Psoas muscle (tissue), 8 donors: ENCODE data around the gene JPH2. TPM values are rescaled to one million over a fixed set of nuclear protein-coding genes. Genes with fewer than 3 reads are reported as not detected.

Experiments used
- ATAC-seq, 4 donors: fragments of 200-7000 bp; cut with Tn5 transposase; one replicate each; pipeline ENCODE4 v1.9.1; 2020; ENCODE audit warnings: moderate library complexity in 3 of 4, mild to moderate bottlenecking in 2 of 4
- DNase-seq, 2 donors: peaks; one replicate each; pipeline ENCODE4 v3.0.0-alpha.2; 2020
- H3K27ac ChIP-seq: fragments of 200-600 bp; one replicate; pipeline ENCODE4 v1.8.0; 2022
- H3K27me3 ChIP-seq, 3 donors: fragments of 200-600 bp in 1 of 3; one replicate each; pipeline versions ENCODE4 v1.6.1 to v1.8.0; 2013 to 2022; ENCODE audit warnings: low read length in 2 of 3, mild to moderate bottlenecking in 2 of 3, moderate library complexity in 1 of 3; ENCODE audit not compliant: insufficient read depth in 3 of 3
- H3K36me3 ChIP-seq, 2 donors: fragments of 200-600 bp in 1 of 2; one replicate each; pipeline versions ENCODE4 v1.6.1 to v1.8.0; 2013 to 2022; ENCODE audit warnings: low read depth in 1 of 2, mild to moderate bottlenecking in 1 of 2, moderate library complexity in 1 of 2; ENCODE audit not compliant: insufficient read depth in 1 of 2
- H3K4me1 ChIP-seq: fragments of 200-600 bp; one replicate; pipeline ENCODE4 v1.8.0; 2022
- H3K4me3 ChIP-seq: fragments of 200-600 bp; one replicate; pipeline ENCODE4 v1.8.0; 2022; ENCODE audit warnings: mild to moderate bottlenecking
- H3K9me3 ChIP-seq: fragments of 200-600 bp; one replicate; pipeline ENCODE4 v1.8.0; 2022
- CTCF ChIP-seq: fragments of 200-600 bp; IDR thresholded peaks from one replicate; pipeline ENCODE4 v1.8.0; 2022; ENCODE audit warnings: antibody characterized with exemption
- WGBS, 3 donors: extraction: QIAGEN DNeasy Blood & Tissue Kit; methylation state at CpG; one replicate each; pipeline versions ENCODE4 v1.1.6 to v1.1.7; 2013; 5-methylcytosine and 5-hydroxymethylcytosine counted together
- intact Hi-C, 2 donors: fragments of 100-400 bp; cut with DNase I; formaldehyde crosslinking; loops; one replicate each; pipeline versions ENCODE4 v1.11.0 to v1.14.2; 2022
- polyA plus RNA-seq, 3 donors: library from polyadenylated mRNA; stranded (reverse); fragments of 200-250 nt; gene quantifications; one replicate each; pipeline ENCODE4 v1.2.3, GENCODE V29; 2013
- total RNA-seq, 4 donors: library from RNA; stranded (reverse); fragmentation: NEBNext Ultra II Directional in 2 of 4; extraction: Animal tissue kit (Norgen Biotek cat#: 25700) in 2 of 4; gene quantifications; one replicate each; pipeline versions ENCODE4 v1.2.1 to v1.2.4, GENCODE V29; 2021 to 2023
- donor health status: healthy with polysubstance abuse.
- donor health status: DM: no; HTN: no; CAD: no; lungs with moderate emphysema.
- donor health status: Bipolar disorder and iron deficiency.
- donor health status: healthy.
- donor health status: DM: yes; HTN: yes; CAD: no.
- donor health status: DM: no; HTN: no; CAD: no.
- donor health status: DM: no; HTN: no; CAD: no.
- donor health status: DM: yes; HTN: yes; CAD: no.

JPH2 gene
- total and polyA plus RNA-seq, 7 donors: 13.5 to 145 (median 48.0) TPM

- WGBS, 3 donors: 12 to 30% (median 28%) methylated on average over 7 of the region's 7 CpGs
Observed at GRCh38 chr20:44183282-44183681, 3.7 kb downstream of the JPH2 start.

GRCh38 chr20:44182863-44183262 is 4.1 kb downstream of the JPH2 start:
- Histone ChIP-seq H3K9me3 (no peaks in the 10 kb centered on the region), H3K4me1 (peaks cover 68% of the 10 kb centered on the region), H3K36me3 (no peaks in the 10 kb centered on the region), H3K27ac (peak overlapping the region; percentile 97), H3K4me3 (peak overlapping the region; percentile 84), H3K27me3 (no peaks in the 10 kb centered on the region)
- intact Hi-C loops: no loop called here
- ATAC-seq: no peak
- DNase-seq: no peak
- WGBS, 3 donors: 52 to 60% (median 57%) methylated on average over 3 of the region's 3 CpGs
- TF ChIP-seq CTCF: no peak

More at GRCh38 chr20:44183282-44183681, 3.7 kb downstream of the JPH2 start:
- no peak for TF ChIP-seq CTCF
- ATAC-seq (no peak), DNase-seq (no peak)
- Histone ChIP-seq H3K4me1 (peaks cover 67% of the 10 kb centered on the region), H3K36me3 (no peaks in the 10 kb centered on the region), H3K9me3 (no peaks in the 10 kb centered on the region), H3K27ac (peak overlapping the region; percentile 97), H3K4me3 (peak overlapping the region; percentile 84), H3K27me3 (no peaks in the 10 kb centered on the region)
- intact Hi-C loops: no loop called here

- peak overlapping the region; percentile 97 for H3K27ac ChIP-seq
- H3K9me3 ChIP-seq: no peaks in the 10 kb centered on the region
- no peaks in the 10 kb centered on the region for H3K27me3 ChIP-seq
- intact Hi-C loops: no loop called here
- WGBS, 3 donors: 13 to 26% (median 18%) methylated on average over 13 of the region's 13 CpGs
- H3K36me3 ChIP-seq: no peaks in the 10 kb centered on the region
- no peak for TF ChIP-seq CTCF
- DNase-seq (peak in 1 of 2 donors; percentile 73), ATAC-seq (peak; percentile 45 to 51 (median 48))
- H3K4me3 ChIP-seq: peak overlapping the region; percentile 84
- H3K4me1 ChIP-seq: peaks cover 67% of the 10 kb centered on the region
Observed at GRCh38 chr20:44182135-44182765, 4.7 kb downstream of the JPH2 start.

GRCh38 chr20:44181611-44182010 is 5.4 kb downstream of the JPH2 start:
- Histone ChIP-seq H3K27ac (peak overlapping the region; percentile 97), H3K4me1 (peaks cover 71% of the 10 kb centered on the region), H3K4me3 (peak overlapping the region; percentile 84), H3K9me3 (no peaks in the 10 kb centered on the region), H3K27me3 (no peaks in the 10 kb centered on the region), H3K36me3 (no peaks in the 10 kb centered on the region)
- DNase-seq: peak; percentile 43 to 76
- TF ChIP-seq CTCF: no peak
- peak; percentile 32 to 58 (median 46) for ATAC-seq
- intact Hi-C loops: no loop called here
- 11 to 19% (median 12%) methylated on average over 11 of the region's 11 CpGs for WGBS, 3 donors

- Histone ChIP-seq H3K36me3 (no peaks in the 10 kb centered on the region), H3K27ac (peak overlapping the region; percentile 97), H3K4me1 (peaks cover 78% of the 10 kb centered on the region), H3K4me3 (peak overlapping the region; percentile 84), H3K27me3 (no peaks in the 10 kb centered on the region), H3K9me3 (no peaks in the 10 kb centered on the region)
- intact Hi-C loops: no loop called here
- DNase-seq (peak; percentile 66 to 90), ATAC-seq (peak; percentile 65 to 76 (median 72))
- 7 to 9% (median 8%) methylated on average over 9 of the region's 9 CpGs for WGBS, 3 donors
- TF ChIP-seq CTCF: no peak
Observed at GRCh38 chr20:44180814-44181213, 6.2 kb downstream of the JPH2 start.
